Activated CD4-positive, alpha-beta T cell treated with anti-CD3 and anti-CD28 coated beads, Interleukin-2, amount 50 U/mL, for 16 hours (primary cell): ENCODE data around the gene PRKCE.
"Not testable (repeated sequence)": the region's sequence is repeated elsewhere in the genome, so short reads cannot be mapped to it uniquely, and the experiment has no call there.

Experiments
- DNase-seq: peaks from one replicate; pipeline ENCODE4 v3.0.0-alpha.2; 2020

The PRKCE gene

GRCh38 chr2:46210063-46210462 lies 558.6 kb downstream of the PRKCE start:
- no peak for DNase-seq

- DNase-seq = no peak
Observed at GRCh38 chr2:46211461-46211860, 560.0 kb downstream of the PRKCE start.

DNA sequence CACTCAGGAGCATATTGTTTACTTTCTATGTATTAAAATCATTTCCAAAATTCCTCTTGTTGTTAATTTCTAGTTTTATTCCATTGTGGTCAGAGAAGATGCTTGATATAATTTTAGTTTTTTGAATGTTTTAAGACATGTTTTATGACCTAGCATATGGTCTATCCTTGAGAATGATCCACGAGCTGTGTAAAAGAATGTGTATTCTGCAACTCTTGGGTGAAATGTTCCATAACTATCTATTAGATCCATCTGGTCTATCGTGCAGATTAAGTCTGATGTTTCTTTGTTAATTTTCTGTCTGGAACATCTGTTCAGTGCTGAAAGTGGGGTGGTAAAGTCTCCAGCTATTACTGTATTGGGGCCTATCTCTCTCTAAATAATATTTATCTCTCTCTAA lies 562.4 kb downstream of the PRKCE start:
- DNase-seq = no peak

- no peak for DNase-seq
Observed at GRCh38 chr2:46216213-46216612, 564.7 kb downstream of the PRKCE start.

DNA sequence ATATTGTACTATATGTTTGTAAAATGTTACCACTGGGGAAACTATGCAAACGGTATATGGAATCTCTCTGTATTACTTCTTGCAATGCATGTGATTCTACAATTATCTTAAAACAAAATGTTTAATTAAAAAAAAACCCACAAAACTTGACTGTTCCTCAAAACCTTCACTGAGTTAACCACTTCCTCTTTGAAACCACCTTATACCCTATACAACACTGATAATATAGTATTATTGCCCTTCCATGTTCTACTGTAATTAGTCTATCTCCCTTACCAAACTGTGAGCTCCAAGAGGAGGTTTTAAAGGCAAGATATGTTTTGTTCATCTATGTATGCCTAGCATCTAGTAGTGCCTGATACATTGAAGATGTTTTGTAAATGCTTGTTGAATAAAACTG lies 572.0 kb downstream of the PRKCE start:
- DNase-seq = not testable (repeated sequence)

GRCh38 chr2:46225150-46225625 lies 573.7 kb downstream of the PRKCE start:
- DNase-seq = no peak

- DNase-seq = no peak
Observed at GRCh38 chr2:46225730-46226129, 574.3 kb downstream of the PRKCE start.

DNA sequence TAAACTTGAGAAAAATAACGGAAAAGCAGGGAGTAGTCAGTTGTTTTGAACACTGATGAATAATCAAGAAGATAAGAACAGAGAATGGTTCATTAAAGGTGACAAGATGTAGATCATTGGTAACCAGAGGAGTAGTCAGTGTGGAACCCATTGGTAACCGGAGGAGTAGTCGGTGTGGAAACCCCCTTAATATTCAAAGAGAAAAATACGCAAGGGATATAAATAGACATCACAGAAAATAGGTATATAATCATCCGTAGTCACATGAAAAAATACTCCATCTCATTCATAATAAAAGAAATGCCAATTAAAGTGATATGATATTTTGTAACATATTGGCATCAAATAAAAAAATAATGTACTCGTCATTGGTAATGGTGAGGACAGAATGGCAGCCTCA lies 575.1 kb downstream of the PRKCE start:
- no peak for DNase-seq

- no peak for DNase-seq
Observed at GRCh38 chr2:46227022-46227421, 575.5 kb downstream of the PRKCE start.

- no peak for DNase-seq
Observed at GRCh38 chr2:46227674-46228289, 576.3 kb downstream of the PRKCE start.

GRCh38 chr2:46229134-46230063 lies 577.9 kb downstream of the PRKCE start:
- peak; percentile 82 for DNase-seq

GRCh38 chr2:46230115-46230571 lies 578.7 kb downstream of the PRKCE start:
- DNase-seq = no peak

GRCh38 chr2:46230677-46231425 lies 579.4 kb downstream of the PRKCE start:
- DNase-seq = no peak

DNA sequence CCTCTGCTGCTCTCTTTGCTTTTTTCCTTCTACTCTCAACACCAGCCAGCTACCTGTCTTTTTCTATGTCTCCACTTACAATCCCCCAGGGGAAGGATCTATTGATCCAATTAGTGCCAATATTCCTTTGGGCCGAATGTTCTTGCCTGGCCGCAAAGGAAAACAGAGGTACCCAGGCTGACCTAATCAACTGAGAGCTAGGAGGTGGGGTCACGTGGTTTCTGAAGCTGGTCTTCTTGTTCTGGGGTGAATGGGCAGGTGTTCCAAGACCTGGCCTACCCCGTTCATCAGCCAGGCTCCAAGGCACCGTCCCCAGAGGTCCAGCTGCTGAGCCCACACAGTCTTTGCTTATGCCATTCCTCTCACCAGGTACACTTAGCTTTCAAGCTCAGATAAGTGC lies 580.2 kb downstream of the PRKCE start:
- DNase-seq = no peak

DNA sequence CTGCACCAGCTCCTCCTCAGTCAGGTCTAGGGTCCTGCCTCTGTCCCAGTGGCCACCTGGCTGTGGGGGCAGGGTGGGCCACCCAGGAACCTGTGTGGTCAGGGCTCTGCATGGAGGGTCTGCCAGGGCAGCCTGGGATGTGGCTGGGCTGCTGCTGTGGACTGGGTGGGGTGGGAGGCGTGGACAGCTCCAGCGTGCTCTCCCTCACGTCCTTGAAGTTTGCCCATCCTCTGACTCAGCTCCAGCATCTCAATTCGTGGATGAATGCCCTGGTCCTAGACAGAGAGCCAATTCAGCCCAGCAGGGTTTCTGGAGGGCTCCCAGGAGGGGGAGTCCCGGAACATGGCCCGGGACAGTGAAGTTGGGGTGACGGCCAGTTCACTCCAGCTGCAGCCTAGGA lies 581.4 kb downstream of the PRKCE start:
- DNase-seq = no peak

GRCh38 chr2:46236006-46236875 lies 584.8 kb downstream of the PRKCE start:
- no peak for DNase-seq

DNA sequence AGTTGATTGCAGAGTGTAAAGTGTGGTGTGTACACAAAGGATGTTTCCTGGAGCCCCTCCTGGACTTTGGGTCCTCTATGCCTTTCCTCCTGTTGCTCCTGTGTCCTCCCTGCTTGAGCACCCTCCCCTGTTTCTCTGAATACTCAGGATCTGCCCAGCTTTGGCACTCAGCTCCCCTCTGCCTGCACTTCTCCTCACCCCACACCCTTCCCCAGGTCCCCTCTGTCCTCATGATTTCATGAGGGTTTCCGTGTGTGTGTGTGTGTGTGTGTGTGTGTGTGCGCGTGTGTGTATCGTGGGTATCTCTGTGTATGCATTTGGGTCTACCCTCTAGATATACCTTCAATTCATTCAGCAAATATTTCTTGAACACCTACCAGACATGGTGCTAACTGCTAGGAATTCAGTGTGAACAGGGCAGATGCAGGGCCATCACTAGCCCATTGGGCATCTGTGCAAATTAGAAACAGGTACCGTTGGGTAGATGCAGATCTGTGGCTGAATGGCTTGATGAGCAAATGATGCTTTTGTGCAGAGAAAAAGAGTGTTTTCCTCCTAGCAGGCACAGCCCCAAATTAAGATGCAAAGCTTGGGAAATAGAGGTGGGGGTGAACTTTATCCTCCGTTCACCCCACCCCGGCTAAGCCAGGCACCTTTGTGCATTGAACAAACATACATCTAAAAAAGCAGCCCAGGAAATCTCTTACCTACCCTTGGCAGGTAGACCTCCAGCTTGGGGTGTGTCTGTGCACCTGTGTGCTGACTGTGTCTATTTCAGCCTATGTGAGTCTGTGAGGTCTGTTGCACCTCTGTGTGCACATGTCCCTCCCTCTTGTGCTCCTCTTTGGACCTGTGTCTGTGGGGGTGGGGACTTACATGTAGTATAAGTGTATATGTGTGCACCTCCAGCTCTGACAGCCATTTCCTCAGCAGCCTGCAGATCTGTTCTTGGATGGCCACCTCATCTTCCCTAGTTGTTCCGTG lies 585.7 kb downstream of the PRKCE start:
- no peak for DNase-seq
